Liver (tissue), 3 donors: Measurements from ENCODE around the gene IFT122.
"Not testable (repeated sequence)": the region's sequence is repeated elsewhere in the genome, so short reads cannot be mapped to it uniquely, and the experiment has no call there.

Experiments
- CTCF ChIP-seq: fragments of 150-350 bp; IDR thresholded peaks from 2 replicates; pipeline ENCODE4 v1.5.1; 2017; ENCODE audit warnings: improper control_type of control experiment, low read depth, low read length; ENCODE audit not compliant: missing input control
- EGR1 ChIP-seq, 2 donors: IDR thresholded peaks; 2 replicates each; pipeline ENCODE4 v1.6.1; 2016 to 2018; ENCODE audit warnings: antibody characterized with exemption in 2 of 2, low read depth in 2 of 2
- JUND ChIP-seq, 2 donors: IDR thresholded peaks; 2 replicates each; pipeline ENCODE4 v1.6.1; 2016; ENCODE audit warnings: antibody characterized with exemption in 2 of 2
- MAX ChIP-seq: IDR thresholded peaks from 2 replicates; pipeline ENCODE4 v1.6.1; 2016; ENCODE audit warnings: antibody characterized with exemption
- REST ChIP-seq: IDR thresholded peaks from 2 replicates; pipeline ENCODE4 v1.6.1; 2016; ENCODE audit warnings: antibody characterized with exemption, mild to moderate bottlenecking
- SP1 ChIP-seq: IDR thresholded peaks from 2 replicates; pipeline ENCODE4 v1.6.1; 2018; ENCODE audit warnings: antibody characterized with exemption, mild to moderate bottlenecking
- TAF1 ChIP-seq: conservative IDR thresholded peaks from 2 replicates; pipeline ENCODE4 v1.6.1; 2016; ENCODE audit warnings: antibody characterized with exemption, mild to moderate bottlenecking
- donor health status: healthy.
- donor health status: healthy.

DNA sequence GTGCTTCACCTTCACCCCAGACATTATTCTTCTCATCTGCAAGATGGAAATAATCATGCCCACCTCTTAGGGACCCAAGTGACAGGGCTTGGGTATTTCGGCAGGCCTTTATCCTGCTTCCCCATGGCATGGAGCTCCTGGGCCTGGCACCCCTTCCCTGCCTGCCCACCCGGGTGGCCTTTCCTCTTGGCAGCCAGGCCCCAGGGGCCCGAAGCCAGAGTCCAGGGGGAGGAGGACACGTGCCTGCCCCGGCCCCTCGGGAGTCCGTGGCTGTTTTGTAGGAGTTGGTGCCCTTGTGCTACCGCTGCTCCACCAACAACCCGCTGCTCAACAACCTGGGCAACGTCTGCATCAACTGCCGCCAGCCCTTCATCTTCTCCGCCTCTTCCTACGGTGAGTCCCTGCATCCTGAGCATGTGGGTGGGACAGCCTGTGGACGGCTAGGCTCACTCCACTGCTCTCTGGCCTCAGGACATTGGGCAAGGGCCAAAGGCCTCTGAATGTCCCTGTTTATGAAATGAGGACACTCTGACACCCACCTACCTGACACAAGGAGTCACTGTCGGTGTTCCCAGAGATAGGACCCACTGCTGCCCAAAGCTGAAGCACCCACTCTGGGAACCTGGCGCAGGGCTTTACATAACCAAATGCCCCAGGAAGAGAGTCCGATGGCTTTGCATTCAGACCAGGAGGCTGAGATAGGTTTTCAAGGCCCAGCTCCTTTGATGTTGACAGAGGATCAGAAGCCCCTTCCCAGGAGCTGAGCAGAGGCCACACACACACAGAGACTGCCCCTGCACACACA, 46.1 kb upstream of the IFT122 start:
- TF ChIP-seq CTCF; SP1; EGR1 (IDR thresholded peaks at IDR 0.05; ENCODE audit: low read depth in 2 of 2); REST; MAX; JUND (IDR thresholded peaks at IDR 0.05); TAF1: not testable (repeated sequence)
